Fibroblast of skin of back (primary cell): Measurements from ENCODE around the gene CSHL1.
"Not testable (repeated sequence)": the region's sequence is repeated elsewhere in the genome, so short reads cannot be mapped to it uniquely, and the experiment has no call there.

Source experiments
- DNase-seq: peaks from one replicate; pipeline ENCODE4 v3.0.0-alpha.2; 2013

CSHL1 gene

DNA sequence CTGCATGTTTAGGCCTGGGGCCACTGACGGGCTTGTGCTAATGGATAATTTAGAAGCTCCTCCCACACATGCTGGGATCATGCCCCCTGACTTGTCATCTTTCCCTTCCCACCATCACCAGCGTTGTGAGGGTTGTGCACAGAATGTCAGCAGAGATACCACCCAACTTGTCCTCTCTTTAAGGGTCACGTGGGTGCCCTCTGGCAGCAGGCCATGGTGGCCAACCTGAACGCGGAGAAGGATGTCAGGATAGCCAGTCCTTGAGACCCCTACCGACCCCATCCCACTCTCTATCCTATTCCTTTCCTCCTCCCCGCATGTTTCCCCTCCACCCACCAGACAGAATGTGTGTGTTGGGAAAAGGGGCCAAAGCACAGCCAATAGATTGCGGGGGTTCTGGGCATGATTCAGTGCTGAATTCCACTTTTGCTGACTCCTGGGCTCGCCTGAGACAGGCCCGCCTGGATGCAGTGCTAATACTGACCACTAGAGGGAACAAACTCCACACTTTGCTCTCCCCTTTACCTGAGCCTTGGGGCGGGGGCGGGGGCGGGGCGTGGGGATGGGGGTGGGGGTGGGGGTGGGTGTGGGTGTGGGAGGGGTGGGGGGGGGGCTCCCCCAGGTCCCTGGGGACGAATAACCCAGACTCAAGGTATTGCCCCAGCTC lies 29.0 kb downstream of the CSHL1 start, which contains the start of gene GH2:
Gene GH2 (minus strand): TSS at position 10 of the 667 bp plus-strand sequence. CDS start 143 bp downstream, outside the sequence.
- peak; percentile 45 for DNase-seq

DNA sequence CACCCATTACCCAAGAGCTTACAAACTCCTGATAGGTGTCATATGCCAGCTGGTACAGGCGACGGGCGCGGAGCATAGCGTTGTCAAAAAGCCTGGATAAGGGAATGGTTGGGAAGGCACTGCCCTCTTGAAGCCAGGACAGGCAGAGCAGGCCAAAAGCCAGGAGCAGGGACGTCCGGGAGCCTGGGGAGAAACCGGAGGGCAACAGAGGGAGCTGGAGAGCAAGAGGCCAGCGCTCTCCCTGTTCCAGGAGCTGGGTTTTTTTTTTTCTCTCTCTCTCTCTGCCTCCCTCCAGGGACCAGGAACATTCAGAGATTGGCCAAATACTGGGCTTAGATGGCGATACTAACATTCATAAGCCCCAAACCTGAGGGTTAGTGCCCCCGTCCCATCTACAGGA lies 29.7 kb downstream of the CSHL1 start:
- DNase-seq = not testable (repeated sequence)

GRCh38 chr17:63880706-63881105 lies 30.4 kb downstream of the CSHL1 start:
- DNase-seq = no peak

GRCh38 chr17:63878413-63878812 lies 32.6 kb downstream of the CSHL1 start:
- DNase-seq = not testable (repeated sequence)

GRCh38 chr17:63874693-63875092 lies 36.4 kb downstream of the CSHL1 start:
- not testable (repeated sequence) for DNase-seq

DNA sequence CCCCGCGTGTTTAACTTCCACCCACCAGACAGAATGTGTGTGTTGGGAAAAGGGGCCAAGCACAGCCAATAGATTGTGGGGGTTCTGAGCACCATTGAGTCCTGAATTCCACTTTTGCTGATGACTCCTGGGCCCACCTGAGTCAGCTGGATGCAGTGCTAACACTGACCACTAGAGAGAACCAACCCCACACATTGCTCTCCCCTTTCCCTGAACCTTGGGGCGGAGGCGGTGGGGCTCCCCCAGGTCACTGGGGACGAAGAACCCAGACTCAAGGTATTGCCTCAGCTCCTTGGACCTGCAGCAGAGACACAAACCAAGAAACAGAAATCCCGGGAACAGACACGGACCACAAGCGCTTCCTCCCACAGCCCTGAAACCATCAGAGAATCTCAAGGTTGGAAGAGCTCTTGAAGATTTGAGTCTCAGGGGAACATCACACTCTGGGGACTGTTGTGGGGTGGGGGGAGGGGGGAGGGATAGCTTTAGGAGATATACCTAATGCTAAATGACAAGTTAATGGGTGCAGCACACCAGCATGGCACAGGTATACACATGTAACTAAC lies 36.9 kb downstream of the CSHL1 start:
- not testable (repeated sequence) for DNase-seq

- not testable (repeated sequence) for DNase-seq
These were observed 37.5 kb downstream of the CSHL1 start, which contains the start of gene CSH2 for GRCh38 chr17:63873577-63873976. TSS of gene CSH2 (minus strand) at chr17:63873677. CDS start at chr17:63873614, 63 bp downstream.

DNA sequence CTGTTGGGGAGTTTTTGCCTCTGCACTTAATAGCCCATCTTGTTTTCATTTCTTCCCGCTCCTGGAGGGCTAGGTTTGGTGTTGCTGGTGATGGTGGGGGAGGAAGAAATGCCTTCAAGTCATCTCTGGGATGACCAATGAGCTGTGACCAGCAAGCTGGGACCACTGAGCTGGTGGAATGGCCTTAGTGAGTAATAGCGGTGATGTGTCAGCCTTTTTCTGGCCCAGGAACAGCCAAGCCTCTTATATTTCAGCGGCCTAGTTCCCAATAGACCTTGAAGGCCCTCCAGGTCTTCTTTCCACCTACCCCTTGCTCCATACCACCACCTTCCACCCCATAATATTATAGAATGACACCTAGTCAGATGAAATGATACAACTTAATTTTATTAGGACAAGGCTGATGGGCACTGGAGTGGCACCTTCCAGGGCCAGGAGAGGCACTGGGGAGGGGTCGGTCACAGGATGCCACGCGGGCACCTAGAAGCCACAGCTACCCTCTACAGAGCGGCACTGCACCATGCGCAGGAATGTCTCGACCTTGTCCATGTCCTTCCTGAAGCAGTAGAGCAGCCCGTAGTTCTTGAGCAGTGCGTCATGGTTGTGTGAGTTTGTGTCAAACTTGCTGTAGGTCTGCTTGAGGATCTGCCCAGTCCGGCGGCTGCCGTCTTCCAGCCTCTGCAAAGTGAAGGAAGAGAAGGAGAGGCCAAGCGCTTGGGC lies 39.3 kb downstream of the CSHL1 start:
- DNase-seq = not testable (repeated sequence)

DNA sequence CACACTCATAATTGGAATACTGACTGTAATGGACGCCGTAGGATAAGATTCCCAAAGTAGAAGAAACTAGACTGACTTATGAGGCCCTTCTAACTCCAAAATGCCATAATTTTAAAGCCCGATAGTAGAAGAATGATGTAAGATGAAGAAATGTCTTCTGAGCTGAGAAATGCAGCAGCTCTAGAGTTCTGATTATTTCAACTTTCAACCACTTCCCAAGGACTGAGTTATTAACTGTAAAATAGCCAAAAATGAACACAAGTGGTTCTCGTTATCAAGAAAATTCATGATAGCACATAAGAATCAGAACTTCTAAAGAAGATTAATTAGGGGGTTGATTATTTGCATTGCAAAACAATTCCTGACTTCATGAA lies 40.8 kb downstream of the CSHL1 start:
- DNase-seq = not testable (repeated sequence)

DNA sequence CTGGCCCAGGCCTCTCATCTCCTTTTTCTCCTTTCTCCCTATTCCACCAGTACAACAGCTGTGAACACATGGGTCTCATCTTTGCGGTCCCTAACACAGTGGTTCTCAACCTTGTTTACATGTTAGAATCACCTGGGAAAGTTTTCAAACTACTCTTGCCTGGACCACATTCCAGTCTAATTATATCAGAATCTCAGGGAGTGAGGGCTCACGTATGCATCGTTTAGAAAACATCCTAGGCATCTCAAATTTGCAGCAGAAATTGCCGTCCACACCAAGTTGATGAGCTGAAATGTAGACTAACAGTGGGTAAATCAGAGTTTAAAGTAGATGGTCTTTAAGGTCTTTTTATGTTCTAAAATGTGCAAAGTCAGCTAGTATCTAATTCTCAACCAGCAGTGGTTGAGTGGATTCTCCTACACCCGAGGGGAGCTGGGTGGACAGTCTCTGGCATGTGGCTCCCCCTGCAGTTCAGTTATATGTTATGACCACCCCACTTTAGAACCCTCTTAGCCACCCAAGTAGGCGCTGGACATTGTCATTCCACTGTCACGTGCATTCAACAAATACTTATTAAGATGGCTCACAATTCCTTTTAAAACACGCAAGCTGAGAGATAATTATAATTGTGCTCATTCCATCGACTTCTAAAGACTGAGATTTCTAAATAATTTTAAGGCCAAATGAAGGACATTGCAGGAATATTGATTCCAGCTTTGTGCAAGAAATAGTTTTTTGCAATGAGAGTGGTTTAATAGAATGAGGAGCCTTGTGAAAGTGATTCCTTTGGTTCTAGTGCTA lies 41.4 kb downstream of the CSHL1 start:
- peak; percentile 34 for DNase-seq

GRCh38 chr17:63866625-63867024 lies 44.4 kb downstream of the CSHL1 start:
- not testable (repeated sequence) for DNase-seq
